ENCODE measurements around the gene SAMD13. TPM values are rescaled to one million over a fixed set of nuclear protein-coding genes. Genes with fewer than 3 reads are reported as not detected.

Gene SAMD13
- total RNA-seq, 1 experiment from 2014 or later: 1.3 TPM

Other genes with a start within 250 kb of the SAMD13 start
- gene PRKACB, start 157.4 kb upstream of the SAMD13 start, total RNA-seq (2014; rRNA removed; shearing (Covaris generic)): 48.7 and 51.7 TPM in 2 replicates
- not detected in 2 replicates for gene DNASE2B, start 96.8 kb downstream of the SAMD13 start, total RNA-seq (2014; rRNA removed; shearing (Covaris generic))
- 49.9 and 80.0 TPM in 2 replicates for gene RPF1, start 177.6 kb downstream of the SAMD13 start, total RNA-seq (2014; rRNA removed; shearing (Covaris generic))
- 0.06 and 0.74 TPM in 2 replicates for gene SPATA1, start 204.7 kb downstream of the SAMD13 start, total RNA-seq (2014; rRNA removed; shearing (Covaris generic))
- gene GNG5, start 204.9 kb downstream of the SAMD13 start, total RNA-seq (2014; rRNA removed; shearing (Covaris generic)): 19.3 and 57.7 TPM in 2 replicates

Measured in SJSA1 (cell line).